GM10266 (cell line): ENCODE data around the gene PNPLA7.
"Not testable (repeated sequence)": the region's sequence is repeated elsewhere in the genome, so short reads cannot be mapped to it uniquely, and the experiment has no call there.

Experiments used
- DNase-seq: peaks from one replicate; pipeline ENCODE4 v3.0.0; 2012; ENCODE audit errors: extremely low spot score
- TF ChIP-seq, protein P1 (sequence below): IDR thresholded peaks from 2 replicates; pipeline ENCODE4 v1.5.1; 2012; ENCODE audit warnings: mild to moderate bottlenecking, low read depth; ENCODE audit not compliant: control insufficient read depth, insufficient read depth; ENCODE audit errors: missing control alignments

The PNPLA7 gene

GRCh38 chr9:137556069-137556838 is 6.1 kb upstream of the PNPLA7 start:
- TF ChIP-seq, protein P1, sequence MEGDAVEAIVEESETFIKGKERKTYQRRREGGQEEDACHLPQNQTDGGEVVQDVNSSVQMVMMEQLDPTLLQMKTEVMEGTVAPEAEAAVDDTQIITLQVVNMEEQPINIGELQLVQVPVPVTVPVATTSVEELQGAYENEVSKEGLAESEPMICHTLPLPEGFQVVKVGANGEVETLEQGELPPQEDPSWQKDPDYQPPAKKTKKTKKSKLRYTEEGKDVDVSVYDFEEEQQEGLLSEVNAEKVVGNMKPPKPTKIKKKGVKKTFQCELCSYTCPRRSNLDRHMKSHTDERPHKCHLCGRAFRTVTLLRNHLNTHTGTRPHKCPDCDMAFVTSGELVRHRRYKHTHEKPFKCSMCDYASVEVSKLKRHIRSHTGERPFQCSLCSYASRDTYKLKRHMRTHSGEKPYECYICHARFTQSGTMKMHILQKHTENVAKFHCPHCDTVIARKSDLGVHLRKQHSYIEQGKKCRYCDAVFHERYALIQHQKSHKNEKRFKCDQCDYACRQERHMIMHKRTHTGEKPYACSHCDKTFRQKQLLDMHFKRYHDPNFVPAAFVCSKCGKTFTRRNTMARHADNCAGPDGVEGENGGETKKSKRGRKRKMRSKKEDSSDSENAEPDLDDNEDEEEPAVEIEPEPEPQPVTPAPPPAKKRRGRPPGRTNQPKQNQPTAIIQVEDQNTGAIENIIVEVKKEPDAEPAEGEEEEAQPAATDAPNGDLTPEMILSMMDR = no peak
- no peak for DNase-seq

DNA sequence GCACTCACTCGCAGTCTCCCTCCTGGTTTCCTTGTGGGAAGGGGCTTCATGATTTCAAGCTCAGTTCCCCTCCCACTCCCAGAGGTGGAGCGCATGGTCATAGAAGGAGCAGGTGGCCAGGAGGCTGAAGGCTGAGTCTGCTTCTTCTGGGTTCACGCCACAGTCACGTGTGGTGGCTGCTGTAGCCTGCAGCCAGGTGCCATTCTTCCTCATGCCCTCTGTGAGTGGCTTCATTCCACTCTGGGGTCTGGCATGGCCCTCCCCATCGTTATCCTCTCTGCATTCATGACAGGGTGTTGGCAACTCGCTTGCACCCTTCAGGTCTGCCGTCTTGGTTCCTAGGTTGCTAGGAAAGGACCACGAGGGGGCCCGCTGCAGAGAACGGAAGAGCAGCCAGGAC is 5.0 kb upstream of the PNPLA7 start:
- TF ChIP-seq, protein P1 = no peak
- DNase-seq = no peak

- TF ChIP-seq, protein P1 = no peak
- DNase-seq = no peak
Observed at GRCh38 chr9:137554349-137554748, 4.1 kb upstream of the PNPLA7 start.

- DNase-seq = not testable (repeated sequence)
Observed at GRCh38 chr9:137553654-137554053, 3.5 kb upstream of the PNPLA7 start.

GRCh38 chr9:137552022-137552768 is 2.0 kb upstream of the PNPLA7 start:
- TF ChIP-seq, protein P1 = no peak
- DNase-seq = no peak

DNA sequence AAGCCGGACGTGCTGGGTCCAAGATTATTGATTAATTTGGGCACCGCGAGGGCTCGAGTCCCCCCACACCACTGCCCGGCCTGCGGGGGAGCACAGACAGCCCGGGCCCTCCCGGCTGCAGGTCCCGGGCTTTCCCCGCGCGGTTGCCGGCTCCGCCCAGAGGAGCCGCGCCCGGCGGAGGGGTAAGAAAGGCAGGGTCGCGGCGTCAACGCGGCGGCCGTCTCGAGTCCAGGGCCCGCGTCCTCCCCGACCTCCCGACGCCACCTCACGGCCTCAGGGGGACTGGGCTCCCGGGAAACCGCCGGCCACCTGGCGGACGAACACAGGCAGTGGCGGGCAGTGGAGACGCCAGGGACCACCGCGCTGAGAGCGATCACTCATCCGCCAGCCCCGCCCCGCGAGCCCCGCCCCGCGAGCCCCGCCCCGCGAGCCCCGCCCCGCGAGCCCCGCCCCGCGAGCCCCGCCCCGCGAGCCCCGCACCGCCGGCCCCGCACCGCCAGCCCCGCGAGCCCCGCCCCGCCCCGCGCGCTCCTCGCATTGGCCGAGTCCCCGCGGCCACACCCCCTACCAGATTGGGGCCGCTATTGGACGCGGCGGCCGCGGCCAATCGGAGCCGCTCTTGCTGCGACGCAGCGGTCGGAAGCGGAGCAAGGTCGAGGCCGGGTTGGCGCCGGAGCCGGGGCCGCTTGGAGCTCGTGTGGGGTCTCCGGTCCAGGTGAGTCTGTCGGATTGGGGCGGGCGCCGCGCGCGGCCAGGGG is 1.2 kb upstream of the PNPLA7 start, which contains the start of gene MRPL41:
Gene MRPL41, plus strand, starts transcription at position 616 of the 758 bp plus-strand sequence. CDS start 203 bp downstream, outside the sequence.
- peak; percentile 99 for DNase-seq
- TF ChIP-seq, protein P1 = peak; percentile 54

GRCh38 chr9:137550958-137551263 is 709 bp upstream of the PNPLA7 start:
- DNase-seq = not testable (repeated sequence)
